Activated naive CD4-positive, alpha-beta T cell treated with Interleukin-2 at 50 U/mL for 16 hours (primary cell): ENCODE measurements around the gene DENND1B.

Source experiments
- DNase-seq: peaks from one replicate; pipeline ENCODE4 v3.0.0-alpha.2; 2020

Gene DENND1B

DNA sequence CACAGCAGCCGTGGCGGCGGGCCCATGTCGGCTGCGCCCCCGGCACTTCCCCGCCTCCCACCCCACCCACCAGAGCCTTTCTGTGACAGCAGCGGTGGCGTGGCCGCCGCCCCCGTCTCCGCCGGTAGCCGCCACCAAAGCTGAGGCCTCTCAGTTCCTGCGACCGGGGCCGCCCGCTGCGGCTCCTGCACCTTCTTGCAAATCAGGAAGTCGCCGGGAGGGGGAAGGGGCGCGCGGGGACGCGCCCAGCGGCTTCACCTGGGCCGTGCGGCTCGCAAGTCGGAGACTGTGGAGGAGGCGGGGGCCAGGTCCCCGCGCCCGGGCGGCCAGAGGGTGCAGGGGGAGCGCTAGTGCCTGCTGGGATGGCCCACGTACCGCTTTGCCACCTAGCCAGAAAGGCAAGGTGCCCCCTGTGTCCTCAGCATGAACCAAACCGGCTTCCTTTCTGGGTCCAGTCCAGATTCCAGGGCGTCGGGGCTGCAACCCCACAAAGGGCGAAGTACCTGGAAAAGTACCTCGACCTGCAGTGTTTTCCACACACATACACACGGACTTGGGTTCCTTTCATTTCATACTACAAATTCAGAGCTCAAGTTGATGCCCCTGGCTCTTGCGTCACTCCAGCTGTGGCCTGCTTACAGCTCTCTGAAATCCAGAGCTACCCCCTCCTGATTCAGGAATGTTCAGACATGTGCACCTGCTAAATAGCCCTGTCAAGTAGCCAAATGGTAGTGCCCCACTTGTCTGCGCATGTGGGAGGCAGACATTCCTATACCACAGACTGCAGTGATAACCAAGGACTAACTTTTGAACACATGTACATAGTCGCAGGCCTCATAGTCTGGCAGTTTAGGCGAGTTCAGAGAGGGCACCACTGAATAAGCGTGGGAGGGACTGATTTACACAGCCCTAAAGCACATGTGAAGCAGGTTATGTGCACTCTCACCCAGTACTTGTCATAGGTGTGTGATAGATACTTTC, at the start of gene DENND1B:
DENND1B (minus strand) TSS at position 199 of the 981 bp plus-strand sequence. CDS start 325 bp downstream, outside the sequence.
- peak; percentile 81 for DNase-seq

DNA sequence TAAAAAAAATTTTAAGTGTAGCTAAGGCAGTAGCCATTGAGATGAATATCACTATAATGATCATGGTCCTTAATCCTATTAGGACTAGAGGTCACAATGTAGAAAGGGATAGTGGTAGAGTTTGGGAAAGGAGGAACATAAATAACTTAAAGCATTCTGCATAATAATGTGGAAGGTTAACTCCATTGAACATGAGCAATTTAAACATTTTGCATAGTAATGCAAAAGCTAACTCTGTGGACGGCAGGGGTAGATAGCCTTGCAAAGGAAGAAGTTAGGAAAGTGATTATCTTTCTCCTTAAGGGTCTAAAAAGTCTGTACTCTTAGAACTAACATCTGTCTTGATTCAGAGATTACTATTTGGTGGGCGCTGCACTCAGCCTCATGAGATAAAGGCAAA, 39.0 kb upstream of the DENND1B start:
- no peak for DNase-seq

DNA sequence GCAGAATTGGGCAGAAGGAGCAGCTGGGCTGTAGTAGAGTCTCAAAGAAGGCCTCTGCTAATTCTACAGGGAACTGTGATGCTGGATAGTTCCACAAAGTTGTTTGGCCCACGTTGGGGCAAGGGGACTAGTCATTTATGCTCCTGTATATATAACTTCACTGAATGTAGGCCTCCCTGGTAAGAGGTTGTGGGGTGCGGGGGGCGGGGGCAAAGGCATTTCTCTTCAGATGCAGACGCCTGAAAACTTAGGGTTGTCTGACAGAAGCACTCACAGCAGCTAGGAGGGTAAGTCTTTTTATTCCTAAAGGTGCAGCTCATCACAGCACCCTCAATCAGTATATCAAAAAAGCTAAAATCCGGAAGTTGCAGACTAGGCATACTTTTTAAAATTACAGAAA, 38.5 kb upstream of the DENND1B start:
- DNase-seq: no peak

- no peak for DNase-seq
Observed at GRCh38 chr1:197811769-197812168, 36.5 kb upstream of the DENND1B start.

GRCh38 chr1:197810812-197811211, 35.5 kb upstream of the DENND1B start:
- no peak for DNase-seq

- DNase-seq: no peak
Observed at GRCh38 chr1:197808880-197809279, 33.6 kb upstream of the DENND1B start.

DNA sequence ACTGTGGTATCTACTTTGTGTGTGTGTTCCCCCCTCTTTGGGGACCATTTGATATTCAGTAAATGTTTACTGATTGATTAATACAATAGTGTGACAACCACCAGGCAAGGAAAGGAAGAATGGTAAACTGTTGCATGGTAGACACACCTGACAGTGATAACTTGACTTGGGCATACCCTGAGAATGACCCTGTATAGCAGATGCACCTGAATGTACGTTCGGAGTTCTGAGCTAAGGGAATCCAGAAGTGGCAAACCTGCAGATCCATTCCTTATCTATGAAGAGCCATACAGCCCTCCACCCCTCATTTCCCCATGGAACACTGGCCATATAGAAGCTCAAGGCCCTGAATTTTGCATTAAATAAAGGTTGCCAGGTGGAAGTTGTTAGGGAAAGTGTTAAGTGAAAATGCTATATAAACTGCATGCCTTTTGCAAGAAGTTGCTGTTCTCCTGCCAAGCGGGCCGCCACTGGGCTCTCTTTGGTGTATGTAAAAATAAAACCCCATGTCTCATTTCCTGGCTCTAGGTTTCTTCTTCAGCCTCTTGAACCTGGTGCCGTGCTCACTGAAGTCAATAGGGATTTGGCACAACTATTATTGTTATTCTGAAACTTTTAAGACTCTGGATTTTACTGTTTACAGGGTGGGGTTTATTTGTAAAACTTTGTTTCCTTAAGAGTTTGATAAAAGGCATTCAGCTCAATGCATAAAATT, 32.6 kb upstream of the DENND1B start:
- no peak for DNase-seq

DNA sequence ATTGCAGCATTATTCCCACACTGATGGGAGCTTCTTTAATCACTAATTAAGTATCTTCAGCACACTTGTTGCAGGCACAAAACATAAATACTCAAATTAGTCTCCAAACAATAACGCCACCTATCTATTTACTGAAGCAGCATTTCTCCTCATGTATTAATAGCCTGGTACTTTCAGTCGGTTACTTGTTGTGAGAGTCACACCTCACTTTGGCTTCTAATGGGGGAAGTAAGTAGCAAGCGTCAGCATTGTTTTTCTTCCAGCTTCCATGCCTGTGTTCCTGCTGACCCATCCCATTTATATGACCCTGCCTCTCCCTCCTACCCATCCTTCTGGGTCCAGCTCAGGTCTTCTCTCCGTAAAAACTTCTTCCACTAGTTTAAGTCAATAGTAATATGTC, 31.9 kb upstream of the DENND1B start:
- DNase-seq: no peak

DNA sequence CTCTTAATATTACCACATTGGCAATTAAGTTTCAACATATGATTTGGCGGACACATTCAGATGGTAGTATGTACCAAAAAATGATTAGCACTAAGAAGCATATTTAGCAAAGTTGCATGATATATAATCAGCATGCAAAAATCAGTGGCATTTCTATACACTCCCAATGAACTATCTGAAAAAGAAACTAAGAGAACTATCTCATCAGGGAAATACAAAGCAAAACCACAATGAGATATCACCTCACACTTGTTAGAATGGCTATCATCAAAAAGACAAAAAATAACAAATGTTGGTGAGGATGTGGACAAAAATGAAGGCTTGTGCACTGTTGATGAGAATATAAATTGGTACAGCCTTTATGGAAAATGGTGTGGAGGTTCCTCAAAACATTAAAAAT, 31.4 kb upstream of the DENND1B start:
- no peak for DNase-seq

DNA sequence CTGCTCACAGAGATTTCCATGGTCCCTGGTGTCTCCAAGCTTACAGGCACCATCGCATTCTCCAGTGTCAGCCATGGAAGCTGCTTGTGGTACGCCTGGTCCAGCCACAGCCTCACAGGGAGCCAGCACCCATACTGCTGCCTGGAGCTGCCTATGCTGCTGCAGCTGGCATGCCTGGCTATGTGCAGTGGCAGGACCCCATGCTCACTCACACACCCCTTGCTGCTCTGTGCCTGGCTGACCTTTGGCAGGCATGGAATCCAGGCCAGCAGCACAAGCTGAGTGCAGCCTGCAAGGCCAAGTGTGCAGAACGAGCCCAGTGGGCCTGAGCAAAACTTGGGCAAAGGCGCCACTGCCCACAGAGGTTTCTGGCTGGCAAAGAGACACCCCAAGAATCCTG, 26.4 kb upstream of the DENND1B start:
- no peak for DNase-seq

DNA sequence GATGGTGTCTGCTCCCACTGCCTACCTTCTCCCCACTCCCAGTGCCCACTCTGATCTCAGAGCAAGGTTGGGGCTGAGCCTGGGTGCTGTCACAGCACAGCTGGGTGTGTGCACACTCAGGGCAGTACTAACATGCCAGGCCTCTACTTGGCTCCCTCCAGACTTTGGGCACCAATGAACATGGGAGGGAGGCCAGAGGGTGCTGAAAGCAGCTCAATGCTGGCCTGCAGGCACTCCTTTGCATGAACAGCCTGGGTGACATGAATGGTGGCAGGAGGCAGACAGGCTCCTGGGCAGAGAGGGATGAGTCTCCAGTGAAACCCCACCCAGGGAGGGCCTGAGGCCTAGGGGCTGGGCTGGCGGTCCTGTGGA, 25.8 kb upstream of the DENND1B start:
- no peak for DNase-seq

GRCh38 chr1:197800379-197801110, 25.3 kb upstream of the DENND1B start:
- no peak for DNase-seq

- DNase-seq: no peak
Observed at GRCh38 chr1:197799271-197799670, 24.0 kb upstream of the DENND1B start.

DNA sequence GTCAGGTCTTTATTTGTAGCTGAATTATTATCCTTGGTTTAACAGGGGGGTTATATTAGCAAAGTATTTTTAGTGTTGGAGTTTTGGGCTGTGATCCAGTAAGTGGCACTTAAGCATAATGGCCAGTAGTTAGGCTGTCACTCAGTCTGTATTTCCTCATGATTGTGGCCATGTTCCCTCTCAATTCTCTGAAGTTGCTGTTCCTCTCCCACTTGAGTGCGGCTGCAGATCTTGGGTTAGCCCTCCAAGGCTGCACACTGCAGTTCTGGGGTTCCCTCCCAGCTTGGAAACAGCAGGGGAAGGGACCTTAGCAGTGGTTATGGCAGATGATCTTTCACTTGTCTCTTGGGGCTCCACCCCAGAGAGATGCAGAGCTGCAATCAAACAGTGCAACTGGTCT, 23.2 kb upstream of the DENND1B start:
- DNase-seq: no peak

- no peak for DNase-seq
Observed at GRCh38 chr1:197797010-197797409, 21.7 kb upstream of the DENND1B start.

- no peak for DNase-seq
Observed at GRCh38 chr1:197788741-197789739, 13.8 kb upstream of the DENND1B start.

GRCh38 chr1:197787623-197788536, 12.6 kb upstream of the DENND1B start:
- no peak for DNase-seq

- no peak for DNase-seq
Observed at GRCh38 chr1:197787056-197787455, 11.8 kb upstream of the DENND1B start.

DNA sequence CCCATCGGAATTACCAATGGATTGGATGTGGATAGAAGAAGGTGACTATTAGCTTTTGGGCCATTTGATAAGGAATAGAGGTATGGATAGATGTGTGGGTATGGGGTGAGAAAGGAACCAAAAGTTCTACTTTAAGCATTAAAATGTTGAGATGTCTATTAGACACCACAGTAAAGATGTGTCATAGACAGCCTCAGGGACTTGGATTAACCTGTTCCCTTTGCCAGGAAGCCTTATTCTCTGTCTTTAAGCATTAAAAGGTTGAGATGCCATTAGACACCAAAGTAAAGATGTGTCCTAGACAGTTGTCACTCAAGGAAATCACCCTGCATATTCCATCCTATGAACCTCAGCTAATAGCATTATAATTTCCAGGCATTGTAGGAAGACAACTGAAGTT, 11.0 kb upstream of the DENND1B start:
- DNase-seq: no peak

DNA sequence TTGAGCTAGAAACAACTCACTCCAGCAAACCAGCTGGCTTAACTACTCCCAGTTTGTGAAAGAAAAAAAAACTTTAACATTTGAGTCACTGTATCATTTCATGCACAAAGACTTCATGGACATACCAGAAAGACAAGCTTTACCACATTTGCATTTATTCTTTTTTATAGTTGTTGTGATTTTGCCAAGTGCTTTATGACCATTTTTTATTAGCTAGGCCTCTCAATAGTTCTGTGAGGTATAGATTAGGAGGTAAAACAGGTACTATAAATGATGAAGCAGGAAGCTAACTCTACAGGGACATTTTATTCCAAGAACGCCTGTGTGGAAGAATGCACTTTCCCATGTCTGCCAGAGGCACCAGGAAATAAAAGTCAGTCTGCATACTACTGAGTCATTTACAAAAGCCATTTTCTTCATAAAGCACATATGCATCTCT, 8.2 kb upstream of the DENND1B start:
- DNase-seq: no peak
